BE2C (cell line): Measurements from ENCODE around the gene DRD2.
A peak's percentile ranks its signal among the peaks of the same experiment; 100 is the strongest.

Source experiments
- DNase-seq: peaks from one replicate; pipeline ENCODE4 v3.0.0-alpha.2; 2020
- H3K27me3 ChIP-seq: fragments of 250-450 bp; sonication (Bioruptor Pico); 2 replicates; pipeline ENCODE4 v1.5.1; 2020; ENCODE audit warnings: mild to moderate bottlenecking
- H3K36me3 ChIP-seq: fragments of 250-450 bp; sonication (Bioruptor Pico); 2 replicates; pipeline ENCODE4 v1.5.1; 2020; ENCODE audit warnings: mild to moderate bottlenecking
- H3K4me1 ChIP-seq: fragments of 250-450 bp; sonication (Bioruptor Pico); 2 replicates; pipeline ENCODE4 v1.5.1; 2020
- H3K4me3 ChIP-seq: 2 replicates; pipeline ENCODE4 v1.5.1; 2011; ENCODE audit warnings: low read depth, low read length
- H3K9me3 ChIP-seq: fragments of 250-450 bp; sonication (Bioruptor Pico); 2 replicates; pipeline ENCODE4 v1.5.1; 2020
- TF ChIP-seq, protein P1 (sequence below): IDR thresholded peaks from 2 replicates; pipeline ENCODE4 v1.5.1; 2012; ENCODE audit warnings: mild to moderate bottlenecking, low read depth, low read length

DRD2 gene

DNA sequence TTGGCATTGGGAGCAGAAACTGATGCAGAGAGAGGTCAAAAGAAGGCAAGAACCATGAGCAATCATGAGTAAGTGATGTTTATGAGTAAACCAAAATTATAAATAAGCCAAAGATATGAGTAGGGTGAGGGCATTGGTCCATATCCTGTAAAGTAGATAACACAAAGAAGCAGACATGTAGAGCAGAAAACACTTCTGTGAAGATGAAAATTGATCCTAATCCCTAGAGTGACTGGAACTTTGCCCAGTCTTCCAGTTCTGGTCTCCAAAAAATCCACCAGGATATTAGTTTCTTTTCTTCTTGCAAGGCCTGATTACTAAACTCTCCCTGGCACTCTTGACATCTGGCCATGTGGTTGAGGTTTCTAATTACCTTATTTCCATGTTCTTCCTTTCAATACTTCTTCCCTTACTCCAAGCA, 13.7 kb upstream of the DRD2 start:
- Histone ChIP-seq H3K4me3 (no peak overlapping the region), H3K9me3 (no peaks in the 10 kb centered on the region), H3K27me3 (no peaks in the 10 kb centered on the region), H3K4me1 (peaks cover 16% of the 10 kb centered on the region), H3K36me3 (no peaks in the 10 kb centered on the region)
- DNase-seq: no peak
- TF ChIP-seq, protein P1, sequence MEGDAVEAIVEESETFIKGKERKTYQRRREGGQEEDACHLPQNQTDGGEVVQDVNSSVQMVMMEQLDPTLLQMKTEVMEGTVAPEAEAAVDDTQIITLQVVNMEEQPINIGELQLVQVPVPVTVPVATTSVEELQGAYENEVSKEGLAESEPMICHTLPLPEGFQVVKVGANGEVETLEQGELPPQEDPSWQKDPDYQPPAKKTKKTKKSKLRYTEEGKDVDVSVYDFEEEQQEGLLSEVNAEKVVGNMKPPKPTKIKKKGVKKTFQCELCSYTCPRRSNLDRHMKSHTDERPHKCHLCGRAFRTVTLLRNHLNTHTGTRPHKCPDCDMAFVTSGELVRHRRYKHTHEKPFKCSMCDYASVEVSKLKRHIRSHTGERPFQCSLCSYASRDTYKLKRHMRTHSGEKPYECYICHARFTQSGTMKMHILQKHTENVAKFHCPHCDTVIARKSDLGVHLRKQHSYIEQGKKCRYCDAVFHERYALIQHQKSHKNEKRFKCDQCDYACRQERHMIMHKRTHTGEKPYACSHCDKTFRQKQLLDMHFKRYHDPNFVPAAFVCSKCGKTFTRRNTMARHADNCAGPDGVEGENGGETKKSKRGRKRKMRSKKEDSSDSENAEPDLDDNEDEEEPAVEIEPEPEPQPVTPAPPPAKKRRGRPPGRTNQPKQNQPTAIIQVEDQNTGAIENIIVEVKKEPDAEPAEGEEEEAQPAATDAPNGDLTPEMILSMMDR: no peak

DNA sequence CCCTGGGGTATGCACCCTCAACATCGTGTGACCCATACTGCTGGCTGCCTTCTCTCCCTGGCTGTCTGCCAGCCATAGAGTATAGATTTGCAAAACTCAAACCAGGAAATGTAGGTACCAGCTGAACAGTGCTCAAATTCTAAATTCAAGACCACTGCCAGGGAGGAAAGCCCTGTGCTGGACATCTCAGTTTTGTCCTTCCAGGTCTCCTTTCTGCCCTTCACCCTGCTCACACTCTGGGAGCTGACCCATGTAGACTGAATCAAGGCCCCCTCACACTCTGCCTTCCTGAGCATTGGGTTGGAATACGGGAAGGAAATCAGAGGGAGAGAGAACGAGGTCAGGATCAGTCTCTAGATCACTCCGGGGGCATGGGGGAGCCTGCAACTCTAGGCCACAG, 12.4 kb upstream of the DRD2 start:
- H3K4me1 ChIP-seq: peaks cover 16% of the 10 kb centered on the region
- H3K9me3 ChIP-seq: no peaks in the 10 kb centered on the region
- TF ChIP-seq, protein P1: no peak
- H3K27me3 ChIP-seq: no peaks in the 10 kb centered on the region
- no peak for DNase-seq
- no peak overlapping the region for H3K4me3 ChIP-seq
- H3K36me3 ChIP-seq: no peaks in the 10 kb centered on the region

DNA sequence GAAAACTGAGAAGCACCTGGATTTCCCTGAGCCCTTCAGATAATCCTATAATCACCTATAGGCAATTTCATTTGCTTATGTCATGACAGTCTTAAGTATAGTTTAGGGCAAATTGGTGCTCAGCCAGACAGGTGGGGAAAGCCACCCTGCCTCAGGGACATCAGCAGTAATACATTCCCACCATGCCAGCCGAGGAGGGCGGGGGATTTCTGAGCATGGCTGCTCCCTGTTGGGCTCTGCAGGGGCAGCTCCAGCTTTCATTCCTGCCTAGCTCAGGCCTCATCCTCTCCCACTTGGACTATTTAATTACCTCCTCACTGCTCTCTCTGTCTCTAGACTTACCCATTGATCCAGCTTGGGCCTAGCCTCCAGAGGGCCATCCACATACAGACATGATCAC, 9.0 kb upstream of the DRD2 start:
- no peak overlapping the region for H3K4me3 ChIP-seq
- no peaks in the 10 kb centered on the region for H3K27me3 ChIP-seq
- no peak for DNase-seq
- TF ChIP-seq, protein P1: no peak
- H3K4me1 ChIP-seq: peaks cover 13% of the 10 kb centered on the region
- no peaks in the 10 kb centered on the region for H3K36me3 ChIP-seq
- no peaks in the 10 kb centered on the region for H3K9me3 ChIP-seq

DNA sequence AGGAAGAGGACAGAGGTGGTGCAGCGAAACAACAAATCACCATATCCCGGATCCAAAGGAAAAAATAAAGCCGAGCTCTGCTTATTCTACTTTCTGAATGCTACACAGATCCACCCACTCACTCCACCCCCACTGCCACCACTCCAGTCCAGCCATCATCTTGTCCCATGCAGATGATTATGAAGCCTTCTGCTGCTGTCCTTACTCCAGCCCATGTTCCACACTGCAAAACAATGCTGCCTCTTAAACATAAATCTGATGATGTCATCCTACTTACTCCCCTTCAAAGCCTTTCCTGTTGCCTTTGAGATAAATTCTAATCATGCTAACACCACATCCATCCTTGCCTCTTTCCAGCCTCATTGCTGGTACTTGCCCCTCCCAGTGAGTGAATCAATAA, 6.5 kb upstream of the DRD2 start:
- Histone ChIP-seq H3K36me3 (no peaks in the 10 kb centered on the region), H3K4me1 (peaks cover 4% of the 10 kb centered on the region), H3K4me3 (no peak overlapping the region), H3K27me3 (no peaks in the 10 kb centered on the region), H3K9me3 (no peaks in the 10 kb centered on the region)
- TF ChIP-seq, protein P1: no peak
- no peak for DNase-seq

DNA sequence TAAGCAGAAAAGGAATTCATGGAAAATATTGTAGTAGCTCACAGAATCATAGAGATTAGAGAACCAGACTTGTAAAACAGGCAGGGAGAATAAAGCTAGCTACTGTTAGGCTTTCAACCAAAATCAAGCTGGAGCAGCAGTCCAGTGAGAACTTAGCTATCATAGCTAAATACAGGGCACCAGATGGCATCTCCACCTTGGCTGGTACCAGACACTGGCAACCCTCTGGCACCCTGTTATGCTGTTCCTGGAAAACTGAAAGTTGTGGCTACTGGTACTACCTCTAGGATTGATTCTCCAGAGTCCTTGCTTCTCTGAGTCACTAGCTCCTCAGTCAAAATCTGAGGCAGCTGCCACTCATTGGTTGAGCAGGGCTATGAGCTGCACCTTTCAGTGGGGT, 6.0 kb upstream of the DRD2 start:
- DNase-seq: no peak
- H3K36me3 ChIP-seq: no peaks in the 10 kb centered on the region
- TF ChIP-seq, protein P1: no peak
- H3K27me3 ChIP-seq: no peaks in the 10 kb centered on the region
- no peak overlapping the region for H3K4me3 ChIP-seq
- H3K9me3 ChIP-seq: no peaks in the 10 kb centered on the region
- H3K4me1 ChIP-seq: peaks cover 5% of the 10 kb centered on the region

DNA sequence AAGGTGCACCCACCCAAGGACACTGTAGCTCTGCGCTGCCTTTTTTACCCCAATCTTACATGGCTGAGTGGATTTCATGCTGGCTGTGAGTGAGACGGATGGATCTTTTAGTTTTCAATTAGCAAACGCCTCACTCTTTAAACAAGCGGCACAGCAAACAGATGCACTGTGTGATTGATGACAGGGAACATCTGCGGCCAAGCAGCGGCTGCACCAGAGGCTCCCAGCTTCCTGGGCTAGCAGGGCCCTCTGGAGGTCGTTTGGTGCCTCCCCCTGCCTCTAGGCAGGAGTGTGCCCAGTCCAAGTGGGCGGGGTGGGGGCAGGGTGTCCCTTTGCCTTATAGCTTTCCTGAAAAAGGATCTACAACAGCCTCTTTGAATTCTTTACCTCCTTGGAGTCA, 2.1 kb upstream of the DRD2 start:
- H3K36me3 ChIP-seq: no peaks in the 10 kb centered on the region
- peak overlapping the region; percentile 29 for H3K4me3 ChIP-seq
- TF ChIP-seq, protein P1: peak; percentile 71
- DNase-seq: peak; percentile 87
- peaks cover 8% of the 10 kb centered on the region for H3K4me1 ChIP-seq
- no peaks in the 10 kb centered on the region for H3K9me3 ChIP-seq
- H3K27me3 ChIP-seq: no peaks in the 10 kb centered on the region
